Epithelial cell of esophagus (primary cell): ENCODE data around the gene MEP1A.

Experiments used
- DNase-seq: peaks from one replicate; pipeline ENCODE4 v3.0.0; 2010; ENCODE audit warnings: low read depth
- H3K4me3 ChIP-seq: 2 replicates; pipeline ENCODE4 v1.5.1; 2011; ENCODE audit warnings: mild to moderate bottlenecking, low read length, control low read depth
- TF ChIP-seq, protein P1 (sequence below): IDR thresholded peaks from 2 replicates; pipeline ENCODE4 v1.5.1; 2011; ENCODE audit warnings: low read depth, mild to moderate bottlenecking, low read length, control low read depth, inconsistent platforms; ENCODE audit not compliant: insufficient read depth; ENCODE audit errors: missing control alignments

Gene MEP1A

DNA sequence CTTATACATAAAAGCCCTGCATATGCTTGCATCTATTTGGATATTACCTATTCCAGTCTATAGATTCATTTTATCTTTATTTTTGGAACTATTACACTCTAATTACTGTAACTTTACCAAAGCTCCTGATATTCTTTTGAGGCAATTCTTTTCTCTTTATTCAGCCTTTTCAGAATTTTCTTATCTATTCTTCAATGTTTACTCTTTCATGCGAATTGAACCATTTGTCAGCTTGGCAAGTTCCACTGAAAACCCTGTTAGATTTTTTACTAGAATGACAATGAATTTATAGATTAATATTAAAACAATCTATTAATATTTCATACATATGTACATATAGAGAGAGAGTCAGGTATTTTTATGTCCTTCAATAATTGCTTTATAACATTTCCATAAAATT, 554 bp upstream of the MEP1A start:
- TF ChIP-seq, protein P1, sequence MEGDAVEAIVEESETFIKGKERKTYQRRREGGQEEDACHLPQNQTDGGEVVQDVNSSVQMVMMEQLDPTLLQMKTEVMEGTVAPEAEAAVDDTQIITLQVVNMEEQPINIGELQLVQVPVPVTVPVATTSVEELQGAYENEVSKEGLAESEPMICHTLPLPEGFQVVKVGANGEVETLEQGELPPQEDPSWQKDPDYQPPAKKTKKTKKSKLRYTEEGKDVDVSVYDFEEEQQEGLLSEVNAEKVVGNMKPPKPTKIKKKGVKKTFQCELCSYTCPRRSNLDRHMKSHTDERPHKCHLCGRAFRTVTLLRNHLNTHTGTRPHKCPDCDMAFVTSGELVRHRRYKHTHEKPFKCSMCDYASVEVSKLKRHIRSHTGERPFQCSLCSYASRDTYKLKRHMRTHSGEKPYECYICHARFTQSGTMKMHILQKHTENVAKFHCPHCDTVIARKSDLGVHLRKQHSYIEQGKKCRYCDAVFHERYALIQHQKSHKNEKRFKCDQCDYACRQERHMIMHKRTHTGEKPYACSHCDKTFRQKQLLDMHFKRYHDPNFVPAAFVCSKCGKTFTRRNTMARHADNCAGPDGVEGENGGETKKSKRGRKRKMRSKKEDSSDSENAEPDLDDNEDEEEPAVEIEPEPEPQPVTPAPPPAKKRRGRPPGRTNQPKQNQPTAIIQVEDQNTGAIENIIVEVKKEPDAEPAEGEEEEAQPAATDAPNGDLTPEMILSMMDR: no peak
- no peak overlapping the region for H3K4me3 ChIP-seq
- no peak for DNase-seq

DNA sequence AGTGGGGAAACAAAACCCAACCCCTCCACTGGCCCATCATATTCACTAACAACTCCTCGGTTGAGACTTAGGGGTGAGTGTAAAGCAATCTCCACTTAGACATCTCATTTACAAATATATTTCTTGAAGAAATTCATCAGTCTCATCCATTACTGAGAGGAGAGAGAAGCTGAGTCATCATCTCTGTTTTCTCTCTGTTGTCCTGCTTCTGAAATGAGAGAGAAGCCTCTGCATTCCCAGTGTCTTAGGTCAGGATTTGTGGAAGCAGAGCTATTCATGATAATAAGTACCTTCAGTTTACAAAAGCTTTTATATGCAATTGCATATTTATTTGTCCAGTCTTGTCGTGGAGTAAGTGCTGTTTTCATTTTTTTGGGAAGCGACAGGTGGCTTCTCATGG, 879 bp downstream of the MEP1A start:
- TF ChIP-seq, protein P1: no peak
- no peak overlapping the region for H3K4me3 ChIP-seq
- DNase-seq: peak; percentile 22

DNA sequence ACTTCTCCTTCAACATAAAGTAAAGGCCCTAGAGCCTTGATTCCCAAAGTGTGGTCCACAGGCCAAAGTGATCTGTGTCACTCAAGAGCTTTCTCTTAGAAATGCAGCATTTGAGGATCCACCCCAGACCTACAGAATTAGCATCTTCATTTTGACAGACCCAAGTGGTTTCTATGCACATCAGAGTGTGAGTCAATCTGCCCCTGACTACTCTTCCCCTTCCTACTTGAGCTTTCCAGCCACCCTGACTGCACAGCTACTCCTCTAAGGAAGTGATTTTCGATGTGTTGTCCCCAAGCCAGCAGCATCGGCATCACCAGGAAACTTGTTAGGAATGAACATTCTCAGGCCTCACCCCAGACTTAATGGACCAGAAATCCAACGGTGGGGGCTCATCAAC, 2.6 kb downstream of the MEP1A start:
- TF ChIP-seq, protein P1: no peak
- no peak for DNase-seq
- no peak overlapping the region for H3K4me3 ChIP-seq

DNA sequence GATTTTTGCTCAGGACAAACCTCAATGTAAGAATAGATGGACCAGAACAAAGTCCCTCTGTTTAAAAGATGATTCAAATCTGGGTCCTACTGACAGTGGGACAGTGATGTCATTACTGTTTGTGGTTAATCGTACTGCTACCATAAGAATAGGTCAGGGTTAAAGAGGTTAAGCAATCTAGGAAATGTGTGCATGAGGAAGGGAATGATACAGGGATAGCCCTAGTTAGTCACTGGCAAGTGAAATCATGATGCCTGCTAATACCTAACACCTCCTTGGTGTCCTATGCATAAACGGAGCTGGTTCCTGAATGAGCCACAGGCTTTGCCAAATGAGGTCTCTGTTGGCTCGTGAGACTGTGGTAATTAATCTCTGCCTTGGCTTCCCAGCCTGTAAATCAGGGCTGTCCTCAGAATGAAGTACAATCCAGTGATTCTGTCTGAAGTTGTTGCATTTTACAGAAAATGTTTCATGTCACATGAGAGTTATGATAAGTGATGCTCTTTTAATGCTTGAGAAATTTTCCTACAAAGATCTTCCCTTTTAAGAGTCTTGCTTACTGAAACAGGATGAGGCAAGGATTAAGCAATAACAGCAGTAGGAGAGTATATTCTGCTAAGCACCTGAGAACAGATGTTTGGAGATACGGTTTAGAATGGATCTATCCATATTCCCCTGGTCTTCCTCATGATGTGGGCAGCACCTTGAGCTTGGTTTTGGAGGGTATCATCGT, 3.8 kb downstream of the MEP1A start:
- TF ChIP-seq, protein P1: no peak
- H3K4me3 ChIP-seq: no peak overlapping the region
- peak; percentile 88 for DNase-seq

DNA sequence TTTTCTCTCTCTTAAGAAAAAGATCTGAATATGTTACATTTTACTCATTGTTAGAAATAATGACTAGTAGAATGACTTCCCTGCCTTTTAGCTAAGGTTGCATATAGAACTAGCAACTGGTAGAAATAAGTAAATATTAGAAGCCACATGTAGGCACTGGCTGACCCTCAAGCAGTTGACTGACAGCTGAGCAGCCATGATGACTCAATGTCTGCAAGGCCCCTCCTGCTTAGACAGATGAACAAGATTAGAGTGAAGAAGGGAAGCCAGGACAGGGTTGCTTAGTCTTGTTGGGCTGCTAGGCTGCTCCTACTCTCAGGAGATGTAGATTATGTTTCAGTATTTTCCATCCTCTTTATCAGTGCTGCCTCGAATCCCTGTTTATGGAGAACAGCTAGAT, 6.5 kb downstream of the MEP1A start:
- TF ChIP-seq, protein P1: no peak
- peak; percentile 38 for DNase-seq

DNA sequence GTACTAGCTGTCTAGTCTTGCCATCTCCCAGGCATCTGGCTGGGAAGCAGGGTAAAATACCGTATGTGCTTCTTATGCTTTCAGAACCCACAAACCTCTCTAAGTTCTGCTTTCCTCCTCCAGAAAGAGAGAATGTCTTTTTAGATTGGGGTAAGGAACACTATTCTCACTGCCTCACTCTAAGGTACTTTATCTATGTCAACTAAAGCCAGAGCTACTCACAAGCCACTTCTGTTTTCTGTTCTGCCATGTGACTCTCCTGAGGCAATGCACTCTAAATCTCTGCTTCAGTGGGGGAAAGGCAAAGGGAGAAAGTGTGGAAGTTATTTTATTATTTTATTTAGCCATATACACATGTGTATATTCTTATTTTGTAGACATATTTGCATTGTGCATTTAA, 15.6 kb downstream of the MEP1A start:
- no peak for DNase-seq
- H3K4me3 ChIP-seq: no peak overlapping the region
- TF ChIP-seq, protein P1: no peak

More for the DNA sequence above, 6.5 kb downstream of the MEP1A start:
- no peak overlapping the region for H3K4me3 ChIP-seq

DNA sequence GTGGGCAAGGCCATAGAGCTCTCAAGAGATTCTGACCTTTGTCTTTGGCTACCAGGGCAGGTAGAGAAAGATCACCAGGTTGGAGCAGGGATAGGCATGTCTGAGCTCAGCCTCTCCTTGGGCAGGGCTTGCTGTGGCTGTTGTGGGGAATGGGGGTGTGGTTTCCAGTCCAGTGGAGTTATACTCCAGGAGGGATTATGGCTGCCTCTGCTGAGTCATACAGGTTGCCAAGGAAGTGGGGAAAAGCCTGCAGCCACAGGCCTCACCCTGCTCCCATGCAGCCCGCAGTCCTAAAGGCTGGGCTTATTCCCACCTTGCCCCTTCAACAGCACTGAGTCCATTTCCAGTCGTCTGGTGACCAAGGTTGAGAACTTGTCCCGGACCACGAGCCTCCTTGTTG, 21.9 kb downstream of the MEP1A start:
- TF ChIP-seq, protein P1: no peak
- H3K4me3 ChIP-seq: no peak overlapping the region
- peak; percentile 95 for DNase-seq
